ENCODE results near the gene NPAS3. TPM values are rescaled to one million over a fixed set of nuclear protein-coding genes. Genes with fewer than 3 reads are reported as not detected.

Gene NPAS3
- total and polyA plus RNA-seq, 4 donors, result 0.07 to 0.09 (median 0.08) TPM; not detected in 1

DNA sequence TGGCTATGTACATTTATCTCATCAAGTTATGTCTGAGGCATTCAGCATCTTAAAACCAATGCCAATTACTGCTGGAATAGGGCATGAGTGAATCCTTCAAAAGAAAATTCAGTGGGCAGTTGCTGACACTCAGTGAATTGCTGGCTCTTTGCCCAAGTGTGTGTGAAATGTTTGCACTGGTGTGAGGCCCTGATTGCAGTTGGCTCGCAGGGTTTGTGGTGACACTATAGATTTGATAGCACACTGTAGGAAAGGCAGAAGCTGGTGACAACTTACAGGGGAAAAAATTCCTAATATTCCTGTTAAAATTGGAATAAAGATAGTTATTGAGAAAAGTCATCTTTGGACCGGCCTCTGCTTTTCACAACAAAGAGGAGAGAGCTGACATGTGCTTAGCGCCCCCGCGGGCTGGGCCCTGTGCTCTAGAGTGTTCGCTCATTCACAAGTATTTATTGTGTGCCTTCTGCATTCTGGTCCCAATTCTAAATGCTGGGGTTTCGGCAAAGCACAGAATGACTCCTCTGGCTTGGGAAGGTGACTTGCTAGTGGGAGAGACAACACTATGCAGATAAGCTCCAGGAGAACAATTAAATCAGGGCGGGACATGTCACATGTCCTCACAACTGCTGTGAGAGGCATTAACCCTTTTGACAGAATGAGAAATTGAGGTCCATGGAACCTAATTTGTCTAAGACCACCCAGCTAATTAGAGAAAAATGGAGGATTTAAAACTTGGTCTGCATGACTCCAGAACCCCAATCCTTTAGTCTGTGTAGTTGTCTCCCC is 418.7 kb downstream of the NPAS3 start:
- Histone ChIP-seq H3K4me3 (ENCODE audit: low read depth in 1 of 3, low read length in 3 of 3) (no peak overlapping the region), H3K27ac (ENCODE audit: low read depth in 1 of 2, low read length in 2 of 2) (no peak overlapping the region), H3K36me3 (ENCODE audit: control insufficient read depth in 4 of 4, insufficient read depth in 3 of 4, low read depth in 1 of 4, low read length in 3 of 4) (no peaks in the 10 kb centered on the region), H3K9me3 (ENCODE audit: control insufficient read depth in 4 of 4, low read length in 3 of 4) (no peaks in the 10 kb centered on the region), H3K4me1 (ENCODE audit: control insufficient read depth in 4 of 4, insufficient read depth in 4 of 4, low read length in 3 of 4) (no peaks in the 10 kb centered on the region), H3K27me3 (ENCODE audit: control insufficient read depth in 4 of 4, insufficient read depth in 4 of 4, low read length in 3 of 4) (peaks cover 0 to 2% (median 1%) of the 10 kb centered on the region in 4 donors), H3K9ac (ENCODE audit: low read depth in 1 of 2, low read length in 2 of 2) (no peak overlapping the region)
- WGBS, result 63% methylated on average over 8 of the region's 8 CpGs
- TF ChIP-seq JUND (IDR thresholded peaks at IDR 0.05) (no peak), TAF1 (conservative IDR thresholded peaks at IDR 0.05) (no peak), RXRA (IDR thresholded peaks at IDR 0.05) (no peak), RAD21 (IDR thresholded peaks at IDR 0.05) (no peak), FOXA1 (IDR thresholded peaks at IDR 0.05) (no peak), HNF4A (conservative IDR thresholded peaks at IDR 0.05) (no peak), YY1 (IDR thresholded peaks at IDR 0.05) (no peak), HNF4G (IDR thresholded peaks at IDR 0.05) (no peak), SP1 (IDR thresholded peaks at IDR 0.05) (no peak), NR2F2 (IDR thresholded peaks at IDR 0.05) (no peak), EGR1 (IDR thresholded peaks at IDR 0.05; ENCODE audit: low read depth in 2 of 2) (no peak), FOXA2 (IDR thresholded peaks at IDR 0.05) (no peak), GABPA (IDR thresholded peaks at IDR 0.05 in 1 of 2, conservative IDR thresholded peaks at IDR 0.05 in 1 of 2) (no peak)
- TF ChIP-seq, protein P1, sequence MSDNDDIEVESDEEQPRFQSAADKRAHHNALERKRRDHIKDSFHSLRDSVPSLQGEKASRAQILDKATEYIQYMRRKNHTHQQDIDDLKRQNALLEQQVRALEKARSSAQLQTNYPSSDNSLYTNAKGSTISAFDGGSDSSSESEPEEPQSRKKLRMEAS (IDR thresholded peaks at IDR 0.05), result no peak
- TF ChIP-seq, protein P2, sequence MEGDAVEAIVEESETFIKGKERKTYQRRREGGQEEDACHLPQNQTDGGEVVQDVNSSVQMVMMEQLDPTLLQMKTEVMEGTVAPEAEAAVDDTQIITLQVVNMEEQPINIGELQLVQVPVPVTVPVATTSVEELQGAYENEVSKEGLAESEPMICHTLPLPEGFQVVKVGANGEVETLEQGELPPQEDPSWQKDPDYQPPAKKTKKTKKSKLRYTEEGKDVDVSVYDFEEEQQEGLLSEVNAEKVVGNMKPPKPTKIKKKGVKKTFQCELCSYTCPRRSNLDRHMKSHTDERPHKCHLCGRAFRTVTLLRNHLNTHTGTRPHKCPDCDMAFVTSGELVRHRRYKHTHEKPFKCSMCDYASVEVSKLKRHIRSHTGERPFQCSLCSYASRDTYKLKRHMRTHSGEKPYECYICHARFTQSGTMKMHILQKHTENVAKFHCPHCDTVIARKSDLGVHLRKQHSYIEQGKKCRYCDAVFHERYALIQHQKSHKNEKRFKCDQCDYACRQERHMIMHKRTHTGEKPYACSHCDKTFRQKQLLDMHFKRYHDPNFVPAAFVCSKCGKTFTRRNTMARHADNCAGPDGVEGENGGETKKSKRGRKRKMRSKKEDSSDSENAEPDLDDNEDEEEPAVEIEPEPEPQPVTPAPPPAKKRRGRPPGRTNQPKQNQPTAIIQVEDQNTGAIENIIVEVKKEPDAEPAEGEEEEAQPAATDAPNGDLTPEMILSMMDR (IDR thresholded peaks at IDR 0.05; ENCODE audit: low read depth, low read length, missing input control), result no peak
- TF ChIP-seq, protein P3, sequence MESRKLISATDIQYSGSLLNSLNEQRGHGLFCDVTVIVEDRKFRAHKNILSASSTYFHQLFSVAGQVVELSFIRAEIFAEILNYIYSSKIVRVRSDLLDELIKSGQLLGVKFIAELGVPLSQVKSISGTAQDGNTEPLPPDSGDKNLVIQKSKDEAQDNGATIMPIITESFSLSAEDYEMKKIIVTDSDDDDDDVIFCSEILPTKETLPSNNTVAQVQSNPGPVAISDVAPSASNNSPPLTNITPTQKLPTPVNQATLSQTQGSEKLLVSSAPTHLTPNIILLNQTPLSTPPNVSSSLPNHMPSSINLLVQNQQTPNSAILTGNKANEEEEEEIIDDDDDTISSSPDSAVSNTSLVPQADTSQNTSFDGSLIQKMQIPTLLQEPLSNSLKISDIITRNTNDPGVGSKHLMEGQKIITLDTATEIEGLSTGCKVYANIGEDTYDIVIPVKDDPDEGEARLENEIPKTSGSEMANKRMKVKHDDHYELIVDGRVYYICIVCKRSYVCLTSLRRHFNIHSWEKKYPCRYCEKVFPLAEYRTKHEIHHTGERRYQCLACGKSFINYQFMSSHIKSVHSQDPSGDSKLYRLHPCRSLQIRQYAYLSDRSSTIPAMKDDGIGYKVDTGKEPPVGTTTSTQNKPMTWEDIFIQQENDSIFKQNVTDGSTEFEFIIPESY (IDR thresholded peaks at IDR 0.05), result no peak
- TF ChIP-seq, protein P4, sequence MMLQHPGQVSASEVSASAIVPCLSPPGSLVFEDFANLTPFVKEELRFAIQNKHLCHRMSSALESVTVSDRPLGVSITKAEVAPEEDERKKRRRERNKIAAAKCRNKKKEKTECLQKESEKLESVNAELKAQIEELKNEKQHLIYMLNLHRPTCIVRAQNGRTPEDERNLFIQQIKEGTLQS (IDR thresholded peaks at IDR 0.05), result no peak
- TF ChIP-seq, protein P5, sequence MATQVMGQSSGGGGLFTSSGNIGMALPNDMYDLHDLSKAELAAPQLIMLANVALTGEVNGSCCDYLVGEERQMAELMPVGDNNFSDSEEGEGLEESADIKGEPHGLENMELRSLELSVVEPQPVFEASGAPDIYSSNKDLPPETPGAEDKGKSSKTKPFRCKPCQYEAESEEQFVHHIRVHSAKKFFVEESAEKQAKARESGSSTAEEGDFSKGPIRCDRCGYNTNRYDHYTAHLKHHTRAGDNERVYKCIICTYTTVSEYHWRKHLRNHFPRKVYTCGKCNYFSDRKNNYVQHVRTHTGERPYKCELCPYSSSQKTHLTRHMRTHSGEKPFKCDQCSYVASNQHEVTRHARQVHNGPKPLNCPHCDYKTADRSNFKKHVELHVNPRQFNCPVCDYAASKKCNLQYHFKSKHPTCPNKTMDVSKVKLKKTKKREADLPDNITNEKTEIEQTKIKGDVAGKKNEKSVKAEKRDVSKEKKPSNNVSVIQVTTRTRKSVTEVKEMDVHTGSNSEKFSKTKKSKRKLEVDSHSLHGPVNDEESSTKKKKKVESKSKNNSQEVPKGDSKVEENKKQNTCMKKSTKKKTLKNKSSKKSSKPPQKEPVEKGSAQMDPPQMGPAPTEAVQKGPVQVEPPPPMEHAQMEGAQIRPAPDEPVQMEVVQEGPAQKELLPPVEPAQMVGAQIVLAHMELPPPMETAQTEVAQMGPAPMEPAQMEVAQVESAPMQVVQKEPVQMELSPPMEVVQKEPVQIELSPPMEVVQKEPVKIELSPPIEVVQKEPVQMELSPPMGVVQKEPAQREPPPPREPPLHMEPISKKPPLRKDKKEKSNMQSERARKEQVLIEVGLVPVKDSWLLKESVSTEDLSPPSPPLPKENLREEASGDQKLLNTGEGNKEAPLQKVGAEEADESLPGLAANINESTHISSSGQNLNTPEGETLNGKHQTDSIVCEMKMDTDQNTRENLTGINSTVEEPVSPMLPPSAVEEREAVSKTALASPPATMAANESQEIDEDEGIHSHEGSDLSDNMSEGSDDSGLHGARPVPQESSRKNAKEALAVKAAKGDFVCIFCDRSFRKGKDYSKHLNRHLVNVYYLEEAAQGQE (IDR thresholded peaks at IDR 0.05), result no peak
- no peak for DNase-seq (ENCODE audit: low spot score)

Measured in liver (tissue), 9 donors.